ENCODE measurements around the gene STK35.

The STK35 gene

DNA sequence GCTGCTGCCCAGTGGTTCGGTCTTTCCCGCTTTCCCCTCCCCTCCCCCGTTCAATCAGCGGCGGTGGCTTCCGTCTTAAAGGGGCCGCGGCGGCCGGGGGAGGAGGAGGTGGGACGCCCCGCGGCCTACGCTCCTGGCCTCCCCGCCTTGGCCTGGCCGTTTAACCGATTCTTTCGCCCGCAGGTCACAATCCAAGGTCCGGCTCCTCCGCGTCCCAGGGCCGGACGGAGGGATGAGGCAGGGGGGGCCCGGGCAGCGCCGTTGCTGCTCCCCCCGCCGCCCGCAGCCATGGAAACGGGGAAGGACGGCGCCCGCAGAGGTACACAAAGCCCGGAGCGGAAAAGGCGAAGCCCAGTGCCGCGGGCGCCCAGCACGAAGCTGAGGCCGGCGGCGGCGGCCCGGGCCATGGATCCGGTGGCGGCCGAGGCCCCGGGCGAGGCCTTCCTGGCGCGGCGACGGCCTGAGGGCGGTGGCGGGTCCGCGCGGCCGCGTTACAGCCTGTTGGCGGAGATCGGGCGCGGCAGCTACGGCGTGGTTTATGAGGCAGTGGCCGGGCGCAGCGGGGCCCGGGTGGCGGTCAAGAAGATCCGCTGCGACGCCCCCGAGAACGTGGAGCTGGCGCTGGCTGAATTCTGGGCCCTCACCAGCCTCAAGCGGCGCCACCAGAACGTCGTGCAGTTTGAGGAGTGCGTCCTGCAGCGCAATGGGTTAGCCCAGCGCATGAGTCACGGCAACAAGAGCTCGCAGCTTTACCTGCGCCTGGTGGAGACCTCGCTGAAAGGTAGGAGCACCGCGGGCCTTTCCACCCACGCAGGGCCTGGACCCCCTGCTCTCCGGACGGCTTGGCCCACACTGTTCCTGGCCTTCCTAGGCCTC lies 1.2 kb downstream of the STK35 start:
- TF ChIP-seq CTCF (IDR thresholded peaks at IDR 0.05; ENCODE audit: unreplicated experiment in 3 of 3) = no peak
- Mint-ChIP-seq H3K4me3 (peak overlapping the region; percentile 95 to 99 (median 97)), H3K4me1 (peaks cover 35% of the 10 kb centered on the region), H3K36me3 (ENCODE audit: low read depth) (peaks cover 22% of the 10 kb centered on the region), H3K27me3 (ENCODE audit: low read depth) (no peaks in the 10 kb centered on the region), H3K27ac (peak overlapping the region; percentile 100), H3K9me3 (no peaks in the 10 kb centered on the region)

DNA sequence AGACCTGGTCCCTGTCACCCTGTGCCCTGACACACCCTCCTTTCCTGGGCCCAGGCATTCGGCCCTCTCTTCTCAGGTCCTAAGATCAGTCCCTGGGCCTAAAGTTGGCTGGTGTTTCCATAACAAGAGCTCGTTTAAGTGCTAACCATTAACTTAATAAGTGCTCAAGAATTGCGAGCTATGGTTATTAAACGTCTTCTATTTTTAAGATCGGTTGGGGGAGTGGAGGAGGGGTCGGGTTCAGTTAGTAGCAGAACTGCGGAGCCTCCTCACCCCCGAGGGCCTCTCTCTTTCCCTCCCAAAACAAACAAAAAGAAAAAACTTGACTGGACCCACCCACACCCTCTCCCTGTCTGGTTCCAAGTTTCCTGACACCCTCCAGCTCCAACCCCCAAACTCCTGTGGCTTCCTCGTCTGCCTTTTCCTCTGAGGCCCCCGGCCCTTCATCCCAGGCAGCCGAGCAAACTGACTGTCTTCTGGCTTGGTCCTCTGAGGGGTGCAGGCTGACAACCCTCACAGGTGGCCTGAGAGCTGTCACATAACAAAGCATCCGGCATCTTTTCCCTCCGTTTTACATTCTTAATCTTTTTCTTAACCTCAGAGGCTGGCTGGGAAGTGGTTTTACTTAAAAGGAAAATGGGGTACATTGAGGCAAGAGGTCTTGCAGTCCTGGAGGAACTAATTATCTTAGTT lies 2.0 kb downstream of the STK35 start:
- H3K27me3 Mint-ChIP-seq (ENCODE audit: low read depth) = no peaks in the 10 kb centered on the region
- no peak for TF ChIP-seq CTCF (IDR thresholded peaks at IDR 0.05; ENCODE audit: unreplicated experiment in 3 of 3)
- peaks cover 25% of the 10 kb centered on the region for H3K36me3 Mint-ChIP-seq (ENCODE audit: low read depth)
- H3K9me3 Mint-ChIP-seq = no peaks in the 10 kb centered on the region
- H3K4me3 Mint-ChIP-seq = peak overlapping the region; percentile 95 to 97 (median 97)
- H3K27ac Mint-ChIP-seq = peak overlapping the region; percentile 96 to 100 (median 100)
- H3K4me1 Mint-ChIP-seq = peaks cover 38% of the 10 kb centered on the region

GRCh38 chr20:2104236-2104635 lies 2.6 kb downstream of the STK35 start:
- Mint-ChIP-seq H3K4me3 (peak overlapping the region; percentile 95 to 97 (median 97)), H3K4me1 (peaks cover 44% of the 10 kb centered on the region), H3K27ac (peak overlapping the region; percentile 96 to 100 (median 100)), H3K36me3 (ENCODE audit: low read depth) (peaks cover 25% of the 10 kb centered on the region), H3K27me3 (ENCODE audit: low read depth) (no peaks in the 10 kb centered on the region), H3K9me3 (no peaks in the 10 kb centered on the region)
- TF ChIP-seq CTCF (IDR thresholded peaks at IDR 0.05; ENCODE audit: unreplicated experiment in 3 of 3) = no peak

GRCh38 chr20:2108498-2108897 lies 6.9 kb downstream of the STK35 start:
- H3K9me3 Mint-ChIP-seq = no peaks in the 10 kb centered on the region
- peaks cover 33% of the 10 kb centered on the region for H3K36me3 Mint-ChIP-seq (ENCODE audit: low read depth)
- peaks cover 73% of the 10 kb centered on the region for H3K4me1 Mint-ChIP-seq
- no peaks in the 10 kb centered on the region for H3K27me3 Mint-ChIP-seq (ENCODE audit: low read depth)
- TF ChIP-seq CTCF (IDR thresholded peaks at IDR 0.05; ENCODE audit: unreplicated experiment in 3 of 3) = no peak
- H3K27ac Mint-ChIP-seq = peak overlapping the region in 2 of 3 experiments; percentile 6 to 15
- peak overlapping the region in 2 of 3 experiments; percentile 7 to 40 for H3K4me3 Mint-ChIP-seq

GRCh38 chr20:2108987-2109386 lies 7.4 kb downstream of the STK35 start:
- H3K9me3 Mint-ChIP-seq = no peaks in the 10 kb centered on the region
- peak overlapping the region in 2 of 3 experiments; percentile 6 to 15 for H3K27ac Mint-ChIP-seq
- H3K36me3 Mint-ChIP-seq (ENCODE audit: low read depth) = peaks cover 33% of the 10 kb centered on the region
- H3K4me3 Mint-ChIP-seq = no peak overlapping the region
- no peaks in the 10 kb centered on the region for H3K27me3 Mint-ChIP-seq (ENCODE audit: low read depth)
- H3K4me1 Mint-ChIP-seq = peaks cover 73% of the 10 kb centered on the region
- TF ChIP-seq CTCF (IDR thresholded peaks at IDR 0.05; ENCODE audit: unreplicated experiment in 3 of 3) = no peak
